GM12872 (cell line): ENCODE measurements around the gene ATRNL1.
A peak's percentile ranks its signal among the peaks of the same experiment; 100 is the strongest.

Experiments
- CTCF ChIP-seq: IDR thresholded peaks from 3 replicates; pipeline ENCODE4 v1.5.1; 2011; ENCODE audit warnings: low read depth, mild to moderate bottlenecking, low read length, moderate library complexity; ENCODE audit not compliant: insufficient read depth

Gene ATRNL1

GRCh38 chr10:115402699-115403098 is 309.5 kb downstream of the ATRNL1 start:
- TF ChIP-seq CTCF, result no peak

GRCh38 chr10:115409347-115409746 is 316.2 kb downstream of the ATRNL1 start:
- no peak for TF ChIP-seq CTCF

- TF ChIP-seq CTCF, result peak; percentile 82
Observed at GRCh38 chr10:115417585-115418265, 324.6 kb downstream of the ATRNL1 start.

- TF ChIP-seq CTCF, result no peak
Observed at GRCh38 chr10:115422624-115423023, 329.5 kb downstream of the ATRNL1 start.

GRCh38 chr10:115427611-115428010 is 334.4 kb downstream of the ATRNL1 start:
- TF ChIP-seq CTCF, result no peak

GRCh38 chr10:115432188-115432819 is 339.1 kb downstream of the ATRNL1 start:
- TF ChIP-seq CTCF, result no peak

GRCh38 chr10:115436999-115437398 is 343.8 kb downstream of the ATRNL1 start:
- no peak for TF ChIP-seq CTCF
